Measurements from ENCODE around the gene LDB2.
A peak's percentile ranks its signal among the peaks of the same experiment; 100 is the strongest.

Gene LDB2

DNA sequence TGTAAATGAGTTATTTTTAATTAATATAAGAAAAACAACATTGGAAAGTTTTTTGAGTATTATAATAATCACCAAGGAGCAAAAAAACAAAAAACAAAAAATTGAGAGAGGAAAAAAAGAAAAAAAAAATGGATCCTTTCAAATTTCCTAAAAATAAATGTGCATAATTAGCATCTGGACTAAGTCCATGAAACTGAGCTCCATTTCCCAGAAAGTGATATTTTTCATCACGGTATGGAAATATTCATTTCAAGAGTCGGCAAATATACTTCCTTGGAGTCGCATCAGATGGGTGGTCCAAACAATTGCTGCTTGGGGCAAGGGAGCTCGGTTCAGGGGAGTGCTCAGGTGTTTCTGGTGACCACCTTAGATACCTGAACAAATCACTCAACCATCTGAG is 305.1 kb downstream of the LDB2 start:
- DNase-seq = no peak
- no peak for TF ChIP-seq CTCF (IDR thresholded peaks at IDR 0.05; ENCODE audit: low read depth, low read length)
- Histone ChIP-seq H3K27me3 (ENCODE audit: insufficient read depth, low read depth, severe bottlenecking) (no peaks in the 10 kb centered on the region), H3K4me3 (ENCODE audit: low read depth, low read length) (no peak overlapping the region), H3K9me3 (ENCODE audit: severe bottlenecking) (no peaks in the 10 kb centered on the region), H3K27ac (no peak overlapping the region), H3K36me3 (no peaks in the 10 kb centered on the region)

DNA sequence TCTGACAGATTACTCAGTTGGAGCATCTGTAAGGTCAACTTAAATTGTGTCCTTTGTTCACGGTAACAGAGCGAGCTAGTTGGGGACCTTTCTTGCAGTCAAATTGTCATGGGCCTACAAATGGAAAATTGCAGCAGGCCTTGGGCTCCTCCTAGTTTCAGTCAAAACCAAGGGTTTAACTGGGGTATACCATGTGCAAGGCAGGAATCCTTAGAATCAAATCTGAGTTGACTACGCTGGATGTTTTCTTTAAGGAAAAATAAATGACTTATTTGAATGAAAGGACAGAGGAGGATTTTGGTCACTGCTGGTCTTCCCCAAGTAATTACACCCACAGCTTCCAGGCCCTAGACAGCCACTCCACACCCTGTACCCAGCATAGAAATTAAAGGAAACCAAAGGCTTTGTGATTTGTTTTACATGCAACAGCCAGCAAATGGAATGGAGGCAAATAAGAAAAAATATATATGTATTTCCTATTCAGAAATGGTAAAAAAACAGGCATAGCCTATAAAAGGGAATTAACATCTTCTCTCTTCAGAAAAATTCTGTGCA is 307.1 kb downstream of the LDB2 start:
- no peaks in the 10 kb centered on the region for H3K27me3 ChIP-seq (ENCODE audit: insufficient read depth, low read depth, severe bottlenecking)
- H3K27ac ChIP-seq = peak overlapping the region; percentile 40
- DNase-seq = no peak
- H3K4me3 ChIP-seq (ENCODE audit: low read depth, low read length) = no peak overlapping the region
- H3K9me3 ChIP-seq (ENCODE audit: severe bottlenecking) = no peaks in the 10 kb centered on the region
- TF ChIP-seq CTCF (IDR thresholded peaks at IDR 0.05; ENCODE audit: low read depth, low read length) = no peak
- no peaks in the 10 kb centered on the region for H3K36me3 ChIP-seq

DNA sequence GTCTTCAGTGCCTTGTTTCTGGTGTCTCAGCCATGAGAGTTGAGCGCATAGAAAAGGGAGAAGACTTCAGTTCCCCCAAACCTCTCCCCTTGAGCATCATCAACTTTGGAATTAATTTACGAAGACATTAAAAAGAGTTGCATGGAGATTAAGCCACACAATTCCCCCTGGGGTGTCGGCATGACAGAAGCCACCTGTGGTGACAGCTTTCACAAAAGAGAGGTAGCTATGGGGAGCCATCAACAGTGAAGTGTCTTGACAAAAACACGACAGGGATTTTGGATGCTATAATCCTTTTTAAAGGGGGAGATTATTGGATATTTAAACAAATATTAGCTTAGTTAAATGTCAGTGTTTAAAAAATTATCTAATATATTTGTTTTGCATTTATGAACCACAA is 307.6 kb downstream of the LDB2 start:
- DNase-seq = no peak
- no peak for TF ChIP-seq CTCF (IDR thresholded peaks at IDR 0.05; ENCODE audit: low read depth, low read length)
- H3K27ac ChIP-seq = no peak overlapping the region

GRCh38 chr4:16588651-16589050 is 309.8 kb downstream of the LDB2 start:
- H3K27ac ChIP-seq = no peak overlapping the region

More for the DNA sequence above, 307.6 kb downstream of the LDB2 start:
- H3K27me3 ChIP-seq (ENCODE audit: insufficient read depth, low read depth, severe bottlenecking) = no peaks in the 10 kb centered on the region
- no peaks in the 10 kb centered on the region for H3K9me3 ChIP-seq (ENCODE audit: severe bottlenecking)
- H3K36me3 ChIP-seq = no peaks in the 10 kb centered on the region
- H3K4me3 ChIP-seq (ENCODE audit: low read depth, low read length) = no peak overlapping the region

GRCh38 chr4:16588149-16588548 is 310.3 kb downstream of the LDB2 start:
- Histone ChIP-seq H3K27ac (no peak overlapping the region), H3K27me3 (ENCODE audit: insufficient read depth, low read depth, severe bottlenecking) (no peaks in the 10 kb centered on the region), H3K9me3 (ENCODE audit: severe bottlenecking) (no peaks in the 10 kb centered on the region), H3K4me3 (ENCODE audit: low read depth, low read length) (no peak overlapping the region), H3K36me3 (no peaks in the 10 kb centered on the region)
- DNase-seq = no peak
- TF ChIP-seq CTCF (IDR thresholded peaks at IDR 0.05; ENCODE audit: low read depth, low read length) = no peak

More at GRCh38 chr4:16588651-16589050, 309.8 kb downstream of the LDB2 start:
- TF ChIP-seq CTCF (IDR thresholded peaks at IDR 0.05; ENCODE audit: low read depth, low read length) = no peak
- Histone ChIP-seq H3K4me3 (ENCODE audit: low read depth, low read length) (no peak overlapping the region), H3K9me3 (ENCODE audit: severe bottlenecking) (no peaks in the 10 kb centered on the region), H3K36me3 (no peaks in the 10 kb centered on the region), H3K27me3 (ENCODE audit: insufficient read depth, low read depth, severe bottlenecking) (no peaks in the 10 kb centered on the region)
- DNase-seq = no peak

GRCh38 chr4:16585053-16585452 is 313.4 kb downstream of the LDB2 start:
- DNase-seq = no peak
- H3K4me3 ChIP-seq (ENCODE audit: low read depth, low read length) = no peak overlapping the region
- TF ChIP-seq CTCF (IDR thresholded peaks at IDR 0.05; ENCODE audit: low read depth, low read length) = no peak
- H3K27ac ChIP-seq = no peak overlapping the region
- H3K9me3 ChIP-seq (ENCODE audit: severe bottlenecking) = no peaks in the 10 kb centered on the region
- no peaks in the 10 kb centered on the region for H3K27me3 ChIP-seq (ENCODE audit: insufficient read depth, low read depth, severe bottlenecking)
- H3K36me3 ChIP-seq = no peaks in the 10 kb centered on the region
